CD4-positive, alpha-beta T cell (primary cell): ENCODE measurements around the gene DNASE2B. TPM values are rescaled to one million over a fixed set of nuclear protein-coding genes. Genes with fewer than 3 reads are reported as not detected.

Experiments used
- ATAC-seq: fragments of 200-7000 bp; cut with Tn5 transposase; one replicate; pipeline ENCODE4 v1.10.0; 2022; ENCODE audit warnings: mild to moderate bottlenecking; ENCODE audit not compliant: poor library complexity
- CTCF ChIA-PET: fragments of 350-600 bp; sonication (Branson Sonifier 250); formaldehyde crosslinking; loops from one replicate; lab custom pipeline; 2021; ENCODE audit warnings: antibody characterized with exemption, inconsistent platforms; lab: Charles Lee
- POLR2A ChIA-PET: fragments of 350-600 bp; sonication (Branson Sonifier 250); formaldehyde crosslinking; loops from one replicate; lab custom pipeline; 2021; ENCODE audit warnings: antibody characterized with exemption, inconsistent platforms; lab: Charles Lee
- DNase-seq, 14 experiments: peaks; one replicate each; pipeline ENCODE4 v3.0.0-alpha.2; 2013 to 2020; ENCODE audit warnings: mixed read lengths in 2 of 14
- H3K27ac ChIP-seq, 2 donors: one replicate each; pipeline versions ENCODE4 v1.5.1 to v1.7.0; 2013; ENCODE audit warnings: low read length in 2 of 2, low read depth in 1 of 2, mild to moderate bottlenecking in 1 of 2
- H3K27me3 ChIP-seq, 2 experiments: 1 replicate in 1 of 2; 2 replicates in 1 of 2; pipeline versions ENCODE4 v1.6.1 to v1.7.0; 2013; ENCODE audit warnings: low read length in 2 of 2, control low read depth in 1 of 2, mild to moderate bottlenecking in 1 of 2, moderate library complexity in 1 of 2; ENCODE audit not compliant: insufficient read depth in 2 of 2, control insufficient read depth in 1 of 2
- H3K36me3 ChIP-seq: one replicate; pipeline ENCODE4 v1.6.1; 2013; ENCODE audit warnings: low read length, control low read depth; ENCODE audit not compliant: insufficient read depth
- H3K4me1 ChIP-seq: one replicate; pipeline ENCODE4 v1.6.1; 2013; ENCODE audit warnings: low read length, control low read depth; ENCODE audit not compliant: insufficient read depth
- H3K4me3 ChIP-seq: one replicate; pipeline ENCODE4 v1.5.1; 2013; ENCODE audit warnings: mild to moderate bottlenecking, low read length, moderate library complexity
- H3K9me3 ChIP-seq, 2 experiments: 1 replicate in 1 of 2; 2 replicates in 1 of 2; pipeline versions ENCODE4 v1.6.1 to v1.7.0; 2013; ENCODE audit warnings: low read length in 2 of 2, mild to moderate bottlenecking in 2 of 2, control low read depth in 1 of 2, moderate library complexity in 1 of 2; ENCODE audit not compliant: control insufficient read depth in 1 of 2, insufficient read depth in 1 of 2
- H3K27ac Mint-ChIP-seq: one replicate; pipeline ENCODE4 v1.8.0; 2020; ENCODE audit warnings: mixed read lengths
- H3K27me3 Mint-ChIP-seq: one replicate; pipeline ENCODE4 v1.8.0; 2021; ENCODE audit warnings: mixed read lengths
- H3K36me3 Mint-ChIP-seq: one replicate; pipeline ENCODE4 v1.8.0; 2021; ENCODE audit warnings: low read depth, mixed read lengths
- H3K4me1 Mint-ChIP-seq: one replicate; pipeline ENCODE4 v1.8.0; 2021; ENCODE audit warnings: low read depth, mixed read lengths
- H3K4me3 Mint-ChIP-seq: one replicate; pipeline ENCODE4 v1.8.0; 2020; ENCODE audit warnings: mild to moderate bottlenecking, mixed read lengths
- H3K9me3 Mint-ChIP-seq: one replicate; pipeline ENCODE4 v1.8.0; 2020; ENCODE audit warnings: mixed read lengths
- intact Hi-C, 2 experiments: fragments of 100-400 bp; cut with DNase I in 1 of 2; cut with micrococcal nuclease in 1 of 2; formaldehyde crosslinking; loops; one replicate each; pipeline versions ENCODE4 v1.15.1 to v1.9.0; 2023 to 2025; cut with DNase I, micrococcal nuclease
- total RNA-seq, 174 experiments: library from RNA in 2 of 174; stranded (reverse) in 2 of 174; gene quantifications; one replicate each; pipeline ENCODE4 v1.2.3 and lab custom pipeline; 2021 to 2026
- TF ChIP-seq, protein P1 (sequence below): fragments of 200-600 bp; IDR thresholded peaks from one replicate; pipeline ENCODE4 v1.8.0; 2022; ENCODE audit warnings: antibody characterized with exemption, mild to moderate bottlenecking

DNASE2B gene
- total RNA-seq, 2 experiments from 2014 or later: not detected

GRCh38 chr1:84452436-84452835 lies 54.2 kb downstream of the DNASE2B start:
- ChIA-PET CTCF (no interaction called here), POLR2A (interaction anchor here (1.1 to 1.3 kb wide), 2 partner anchors 10 to 17 kb away, joined by 3 read pairs; no protein-coding TSS in a partner anchor)
- Histone ChIP-seq H3K4me3 (no peak overlapping the region), H3K27ac (no peak overlapping the region), H3K9me3 (no peaks in the 10 kb centered on the region), H3K4me1 (no peaks in the 10 kb centered on the region), H3K36me3 (no peaks in the 10 kb centered on the region), H3K27me3 (peaks cover 6 to 9% of the 10 kb centered on the region in 2 experiments)
- no peaks in the 10 kb centered on the region for H3K36me3 Mint-ChIP-seq
- H3K27ac Mint-ChIP-seq: no peak overlapping the region
- ATAC-seq: no peak
- no peaks in the 10 kb centered on the region for H3K4me1 Mint-ChIP-seq
- H3K9me3 Mint-ChIP-seq: no peaks in the 10 kb centered on the region
- peaks cover 29% of the 10 kb centered on the region for H3K27me3 Mint-ChIP-seq
- TF ChIP-seq, protein P1, sequence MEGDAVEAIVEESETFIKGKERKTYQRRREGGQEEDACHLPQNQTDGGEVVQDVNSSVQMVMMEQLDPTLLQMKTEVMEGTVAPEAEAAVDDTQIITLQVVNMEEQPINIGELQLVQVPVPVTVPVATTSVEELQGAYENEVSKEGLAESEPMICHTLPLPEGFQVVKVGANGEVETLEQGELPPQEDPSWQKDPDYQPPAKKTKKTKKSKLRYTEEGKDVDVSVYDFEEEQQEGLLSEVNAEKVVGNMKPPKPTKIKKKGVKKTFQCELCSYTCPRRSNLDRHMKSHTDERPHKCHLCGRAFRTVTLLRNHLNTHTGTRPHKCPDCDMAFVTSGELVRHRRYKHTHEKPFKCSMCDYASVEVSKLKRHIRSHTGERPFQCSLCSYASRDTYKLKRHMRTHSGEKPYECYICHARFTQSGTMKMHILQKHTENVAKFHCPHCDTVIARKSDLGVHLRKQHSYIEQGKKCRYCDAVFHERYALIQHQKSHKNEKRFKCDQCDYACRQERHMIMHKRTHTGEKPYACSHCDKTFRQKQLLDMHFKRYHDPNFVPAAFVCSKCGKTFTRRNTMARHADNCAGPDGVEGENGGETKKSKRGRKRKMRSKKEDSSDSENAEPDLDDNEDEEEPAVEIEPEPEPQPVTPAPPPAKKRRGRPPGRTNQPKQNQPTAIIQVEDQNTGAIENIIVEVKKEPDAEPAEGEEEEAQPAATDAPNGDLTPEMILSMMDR: no peak
- no peak overlapping the region for H3K4me3 Mint-ChIP-seq
- DNase-seq: no peak
- intact Hi-C loops: no loop called here

DNA sequence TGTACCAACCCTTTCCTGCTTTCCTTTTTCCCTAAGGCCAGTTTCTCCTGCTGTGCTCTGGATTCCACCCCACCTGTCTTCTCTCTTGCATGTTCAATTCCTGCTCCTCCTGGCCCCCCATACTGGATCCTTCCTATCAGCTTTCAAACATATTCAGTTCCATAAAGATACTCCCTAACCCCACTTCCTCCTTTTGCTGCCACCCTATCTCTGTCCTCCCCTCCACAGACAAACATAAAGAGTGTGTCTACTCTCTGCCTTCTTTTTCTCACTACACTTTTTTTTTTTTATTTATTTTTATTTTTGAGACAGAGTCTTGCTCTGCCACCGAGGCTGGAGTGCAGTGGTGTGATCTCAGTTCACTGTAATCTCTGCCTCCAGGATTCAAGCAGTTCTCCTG lies 63.8 kb downstream of the DNASE2B start:
- no peaks in the 10 kb centered on the region for H3K4me1 Mint-ChIP-seq
- TF ChIP-seq, protein P1: no peak
- H3K27ac Mint-ChIP-seq: no peak overlapping the region
- Histone ChIP-seq H3K4me1 (no peaks in the 10 kb centered on the region), H3K27me3 (peaks cover 0 to 20% of the 10 kb centered on the region in 2 experiments), H3K9me3 (no peaks in the 10 kb centered on the region), H3K36me3 (no peaks in the 10 kb centered on the region), H3K27ac (no peak overlapping the region), H3K4me3 (no peak overlapping the region)
- DNase-seq (no peak), ATAC-seq (no peak)
- H3K9me3 Mint-ChIP-seq: no peaks in the 10 kb centered on the region
- no peaks in the 10 kb centered on the region for H3K36me3 Mint-ChIP-seq
- CTCF ChIA-PET: no interaction called here
- no peak overlapping the region for H3K4me3 Mint-ChIP-seq
- intact Hi-C loops: no loop called here
- POLR2A ChIA-PET: no interaction called here
- H3K27me3 Mint-ChIP-seq: peaks cover 42% of the 10 kb centered on the region

Other genes starting within 250 kb of the DNASE2B start
- not detected for gene SAMD13, start 96.8 kb upstream of the DNASE2B start, total RNA-seq
- 10 to 100 TPM; 67.6 to 69.4 TPM for gene RPF1, start 80.8 kb downstream of the DNASE2B start, total RNA-seq
- gene SPATA1, start 107.9 kb downstream of the DNASE2B start, total RNA-seq: under 1 TPM; 0.11 to 0.61 TPM
- 10 to 100 TPM; 23.6 to 24.6 TPM for gene GNG5, start 108.1 kb downstream of the DNASE2B start, total RNA-seq
- 10 to 100 TPM; 19.4 to 20.0 TPM for gene CTBS, start 176.0 kb downstream of the DNASE2B start, total RNA-seq